H9 (cell line): ENCODE data around the gene ACTC1. TPM values are rescaled to one million over a fixed set of nuclear protein-coding genes. Genes with fewer than 3 reads are reported as not detected.

Experiments used
- DNase-seq: peaks from one replicate; pipeline ENCODE4 v3.0.0-alpha.2; 2017
- H2AFZ ChIP-seq: one replicate; pipeline ENCODE4 v1.6.1; 2013; ENCODE audit warnings: mild to moderate bottlenecking, low read length, control low read depth, moderate library complexity
- H2AK5ac ChIP-seq: 2 replicates; pipeline ENCODE4 v1.6.1; 2013; ENCODE audit warnings: low read length, control low read depth, mixed read lengths; ENCODE audit not compliant: insufficient read length
- H2BK120ac ChIP-seq: one replicate; pipeline ENCODE4 v1.6.1; 2013; ENCODE audit warnings: low read depth, mild to moderate bottlenecking, low read length, control low read depth, inconsistent platforms; ENCODE audit not compliant: poor library complexity, severe bottlenecking
- H2BK12ac ChIP-seq: 2 replicates; pipeline ENCODE4 v1.6.1; 2013; ENCODE audit warnings: low read length, control low read depth, mixed read lengths, low read depth; ENCODE audit not compliant: insufficient read length
- H2BK15ac ChIP-seq: 2 replicates; pipeline ENCODE4 v1.6.1; 2013; ENCODE audit warnings: low read depth, low read length, control low read depth
- H2BK20ac ChIP-seq: one replicate; pipeline ENCODE4 v1.6.1; 2013; ENCODE audit warnings: low read depth, mild to moderate bottlenecking, low read length, control low read depth, inconsistent platforms; ENCODE audit not compliant: poor library complexity, severe bottlenecking
- H2BK5ac ChIP-seq: 2 replicates; pipeline ENCODE4 v1.6.1; 2013; ENCODE audit warnings: low read length, control low read depth, mixed read lengths; ENCODE audit not compliant: insufficient read length
- H3K14ac ChIP-seq: 2 replicates; pipeline ENCODE4 v1.6.1; 2013; ENCODE audit warnings: low read length, control low read depth; ENCODE audit not compliant: insufficient read depth
- H3K18ac ChIP-seq: 2 replicates; pipeline ENCODE4 v1.6.1; 2013; ENCODE audit warnings: low read depth, mild to moderate bottlenecking, mixed read lengths, low read length, control low read depth; ENCODE audit not compliant: insufficient read length
- H3K23ac ChIP-seq: 2 replicates; pipeline ENCODE4 v1.6.1; 2013; ENCODE audit warnings: low read length, control low read depth, mixed read lengths, low read depth; ENCODE audit not compliant: insufficient read length
- H3K23me2 ChIP-seq: 2 replicates; pipeline ENCODE4 v1.6.1; 2013; ENCODE audit warnings: low read depth, mild to moderate bottlenecking, mixed read lengths, low read length, control low read depth; ENCODE audit not compliant: insufficient read length, poor library complexity, severe bottlenecking
- H3K27ac ChIP-seq: 2 replicates; pipeline ENCODE4 v1.5.1; 2013; ENCODE audit warnings: low read length, control low read depth, mixed read lengths, low read depth; ENCODE audit not compliant: insufficient read length
- H3K27me3 ChIP-seq: 2 replicates; pipeline ENCODE4 v1.6.1; 2013; ENCODE audit warnings: low read length, control low read depth, inconsistent platforms; ENCODE audit not compliant: insufficient read depth
- H3K4ac ChIP-seq: 2 replicates; pipeline ENCODE4 v1.6.1; 2013; ENCODE audit warnings: low read depth, mild to moderate bottlenecking, control low read depth, inconsistent platforms, low read length, moderate library complexity
- H3K4me1 ChIP-seq: 2 replicates; pipeline ENCODE4 v1.6.1; 2013; ENCODE audit warnings: low read length, control low read depth, inconsistent platforms; ENCODE audit not compliant: insufficient read depth
- H3K4me2 ChIP-seq: 2 replicates; pipeline ENCODE4 v1.6.1; 2013; ENCODE audit warnings: low read length, control low read depth, mixed read lengths; ENCODE audit not compliant: insufficient read length, insufficient read depth
- H3K56ac ChIP-seq: 2 replicates; pipeline ENCODE4 v1.6.1; 2013; ENCODE audit warnings: low read depth, mild to moderate bottlenecking, mixed read lengths, low read length, control low read depth; ENCODE audit not compliant: insufficient read length
- H3K79me1 ChIP-seq: 2 replicates; pipeline ENCODE4 v1.6.1; 2013; ENCODE audit warnings: low read depth, mild to moderate bottlenecking, moderate library complexity, low read length, control low read depth, inconsistent platforms; ENCODE audit not compliant: insufficient read depth, poor library complexity, severe bottlenecking
- H3K79me2 ChIP-seq: 2 replicates; pipeline ENCODE4 v1.6.1; 2013; ENCODE audit warnings: low read length, control low read depth, inconsistent platforms; ENCODE audit not compliant: insufficient read depth
- H3K9ac ChIP-seq: 2 replicates; pipeline ENCODE4 v1.6.1; 2013; ENCODE audit warnings: low read length, control low read depth, mixed read lengths; ENCODE audit not compliant: insufficient read length; ENCODE audit errors: extremely low read depth
- H3K9me3 ChIP-seq: one replicate; pipeline ENCODE4 v1.6.1; 2013; ENCODE audit warnings: low read depth, low read length, inconsistent platforms; ENCODE audit not compliant: control insufficient read depth
- H3T11ph ChIP-seq: one replicate; pipeline ENCODE4 v1.6.1; 2013; ENCODE audit warnings: mild to moderate bottlenecking, low read length, control low read depth, inconsistent platforms
- H4K20me1 ChIP-seq: one replicate; pipeline ENCODE4 v1.6.1; 2013; ENCODE audit not compliant: control insufficient read depth, insufficient read length, insufficient read depth
- H4K5ac ChIP-seq: 2 replicates; pipeline ENCODE4 v1.6.1; 2013; ENCODE audit warnings: low read depth, mild to moderate bottlenecking, mixed read lengths, low read length, control low read depth; ENCODE audit not compliant: insufficient read length
- H4K8ac ChIP-seq: replicated peaks from 2 replicates; pipeline ENCODE4 v1.6.1; 2013; ENCODE audit warnings: low read length, control low read depth, mixed read lengths, low read depth; ENCODE audit not compliant: insufficient read length
- H4K91ac ChIP-seq: 2 replicates; pipeline ENCODE4 v1.6.1; 2013; ENCODE audit warnings: low read depth, mild to moderate bottlenecking, moderate library complexity, mixed read lengths, low read length, control low read depth; ENCODE audit not compliant: insufficient read length
- H3K27ac Mint-ChIP-seq, 3 experiments: 2 replicates in 2 of 3; 3 replicates in 1 of 3; pipeline ENCODE4 v1.8.0; 2020 to 2021; ENCODE audit warnings: mixed read lengths in 3 of 3, mild to moderate bottlenecking in 1 of 3, moderate library complexity in 1 of 3
- H3K27me3 Mint-ChIP-seq: 2 replicates; pipeline ENCODE4 v1.8.0; 2021; ENCODE audit warnings: low read depth, mild to moderate bottlenecking, moderate library complexity, mixed read lengths
- H3K36me3 Mint-ChIP-seq, 3 experiments: 2 replicates in 2 of 3; 3 replicates in 1 of 3; pipeline ENCODE4 v1.8.0; 2020 to 2021; ENCODE audit warnings: low read depth in 3 of 3, mixed read lengths in 3 of 3; ENCODE audit not compliant: insufficient read depth in 1 of 3
- H3K4me1 Mint-ChIP-seq, 2 experiments: 2 replicates each; pipeline ENCODE4 v1.8.0; 2020; ENCODE audit warnings: mixed read lengths in 2 of 2
- H3K4me3 Mint-ChIP-seq, 2 experiments: 2 replicates in 1 of 2; 3 replicates in 1 of 2; pipeline ENCODE4 v1.8.0; 2020 to 2021; ENCODE audit warnings: mild to moderate bottlenecking in 2 of 2, mixed read lengths in 2 of 2, moderate library complexity in 1 of 2
- H3K9me3 Mint-ChIP-seq, 2 experiments: 2 replicates in 1 of 2; 3 replicates in 1 of 2; pipeline ENCODE4 v1.8.0; 2020; ENCODE audit warnings: mild to moderate bottlenecking in 2 of 2, mixed read lengths in 2 of 2, moderate library complexity in 1 of 2
- WGBS: extraction: QIAGEN DNeasy Blood & Tissue Kit; methylation state at CpG from one replicate; pipeline ENCODE4 v1.1.7; 2013; ENCODE audit warnings: missing lambda C conversion rate, low lambda C conversion rate, mixed read lengths; ENCODE audit not compliant: insufficient read length; ENCODE audit errors: extremely low coverage; 5-methylcytosine and 5-hydroxymethylcytosine counted together
- total RNA-seq: library from RNA; stranded (reverse); gene quantifications from 2 replicates; pipeline ENCODE4 v1.2.1, GENCODE V29; 2021
- TF ChIP-seq, protein P1 (sequence below): fragments of 200-600 bp; sonication (generic); conservative IDR thresholded peaks from 3 replicates; pipeline ENCODE4 v1.8.0; 2021; ENCODE audit warnings: antibody characterized with exemption, mild to moderate bottlenecking

The ACTC1 gene
- total RNA-seq, 1 experiment from 2014 or later: 52.2 TPM

DNA sequence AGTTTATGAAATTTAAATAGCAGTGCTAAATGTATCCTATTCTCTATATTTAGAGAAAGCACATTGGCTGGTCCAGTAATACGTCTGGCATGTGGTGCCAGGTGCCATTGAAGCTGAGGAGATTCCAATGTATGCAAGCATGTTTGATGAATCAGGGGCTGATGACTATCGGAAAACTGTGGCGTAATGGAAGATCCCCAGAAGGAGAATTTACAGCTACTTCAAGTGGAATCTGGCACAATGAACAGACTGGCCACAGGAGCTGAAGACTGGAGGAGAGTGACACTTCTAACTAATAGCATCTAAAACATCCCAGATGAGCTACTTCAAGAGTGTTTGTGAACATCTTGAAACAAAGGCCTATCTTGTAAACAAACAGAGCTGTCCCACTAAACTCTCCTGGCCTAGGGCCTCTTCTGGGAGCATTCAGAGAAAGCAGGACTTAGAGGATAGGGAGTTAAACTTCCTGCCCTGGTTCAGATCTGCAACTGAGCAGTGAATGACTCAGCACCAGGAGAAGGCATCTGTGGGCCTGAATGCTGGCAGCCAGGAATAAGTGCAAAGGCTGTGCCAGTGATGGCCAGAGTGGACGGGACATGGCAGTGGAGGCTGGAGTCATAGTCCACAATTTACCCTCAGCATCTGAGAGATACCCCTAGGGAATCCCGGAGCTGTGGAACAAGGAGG, 15.2 kb upstream of the ACTC1 start:
- Histone ChIP-seq H3K79me2 (no peaks in the 10 kb centered on the region), H2AK5ac (no peak overlapping the region), H4K91ac (no peak overlapping the region), H3K4me2 (no peak overlapping the region), H2BK120ac (no peak overlapping the region), H3K9ac (no peak overlapping the region), H3K18ac (no peak overlapping the region), H3K27ac (no peak overlapping the region), H3K27me3 (no peaks in the 10 kb centered on the region), H4K5ac (no peak overlapping the region), H4K20me1 (no peaks in the 10 kb centered on the region), H2BK15ac (no peak overlapping the region), H3K4ac (no peak overlapping the region), H3K23me2 (peaks cover 2% of the 10 kb centered on the region), H3T11ph (no peak overlapping the region), H4K8ac (no peak overlapping the region), H3K9me3 (no peaks in the 10 kb centered on the region), H3K23ac (no peak overlapping the region), H3K56ac (no peak overlapping the region), H2BK5ac (no peak overlapping the region), H3K14ac (no peak overlapping the region), H3K79me1 (no peaks in the 10 kb centered on the region), H3K4me1 (no peaks in the 10 kb centered on the region), H2BK20ac (no peak overlapping the region), H2AFZ (no peak overlapping the region), H2BK12ac (no peak overlapping the region)
- H3K36me3 Mint-ChIP-seq: peaks cover 0 to 10% (median 3%) of the 10 kb centered on the region in 3 experiments; a peak in 4 of 7 replicates
- H3K4me3 Mint-ChIP-seq: no peak overlapping the region
- H3K4me1 Mint-ChIP-seq: no peaks in the 10 kb centered on the region
- peaks cover 2% of the 10 kb centered on the region; the same call in 1 of the 2 replicates for H3K27me3 Mint-ChIP-seq
- no peak overlapping the region for H3K27ac Mint-ChIP-seq
- no peak for DNase-seq
- TF ChIP-seq, protein P1, sequence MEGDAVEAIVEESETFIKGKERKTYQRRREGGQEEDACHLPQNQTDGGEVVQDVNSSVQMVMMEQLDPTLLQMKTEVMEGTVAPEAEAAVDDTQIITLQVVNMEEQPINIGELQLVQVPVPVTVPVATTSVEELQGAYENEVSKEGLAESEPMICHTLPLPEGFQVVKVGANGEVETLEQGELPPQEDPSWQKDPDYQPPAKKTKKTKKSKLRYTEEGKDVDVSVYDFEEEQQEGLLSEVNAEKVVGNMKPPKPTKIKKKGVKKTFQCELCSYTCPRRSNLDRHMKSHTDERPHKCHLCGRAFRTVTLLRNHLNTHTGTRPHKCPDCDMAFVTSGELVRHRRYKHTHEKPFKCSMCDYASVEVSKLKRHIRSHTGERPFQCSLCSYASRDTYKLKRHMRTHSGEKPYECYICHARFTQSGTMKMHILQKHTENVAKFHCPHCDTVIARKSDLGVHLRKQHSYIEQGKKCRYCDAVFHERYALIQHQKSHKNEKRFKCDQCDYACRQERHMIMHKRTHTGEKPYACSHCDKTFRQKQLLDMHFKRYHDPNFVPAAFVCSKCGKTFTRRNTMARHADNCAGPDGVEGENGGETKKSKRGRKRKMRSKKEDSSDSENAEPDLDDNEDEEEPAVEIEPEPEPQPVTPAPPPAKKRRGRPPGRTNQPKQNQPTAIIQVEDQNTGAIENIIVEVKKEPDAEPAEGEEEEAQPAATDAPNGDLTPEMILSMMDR: no peak
- peaks cover 8 to 10% of the 10 kb centered on the region in 2 experiments for H3K9me3 Mint-ChIP-seq
- WGBS: no CpG with 5 or more reads among the region's 5 CpGs
